ENCODE measurements around the gene CITED2.

CITED2 gene

GRCh38 chr6:139325125-139325524 is 49.3 kb downstream of the CITED2 start:
- no peak overlapping the region for H3K4me3 ChIP-seq (ENCODE audit: low read depth, low read length)
- no peak for TF ChIP-seq CTCF (IDR thresholded peaks at IDR 0.05; ENCODE audit: low read depth, low read length)

GRCh38 chr6:139324301-139324555 is 50.2 kb downstream of the CITED2 start:
- H3K4me3 ChIP-seq (ENCODE audit: low read depth, low read length), result no peak overlapping the region
- TF ChIP-seq CTCF (IDR thresholded peaks at IDR 0.05; ENCODE audit: low read depth, low read length), result no peak

GRCh38 chr6:139323511-139324300 is 50.7 kb downstream of the CITED2 start:
- TF ChIP-seq CTCF (IDR thresholded peaks at IDR 0.05; ENCODE audit: low read depth, low read length), result no peak
- H3K4me3 ChIP-seq (ENCODE audit: low read depth, low read length), result peak overlapping the region; percentile 42
